ENCODE results near the gene LRPAP1. TPM values are rescaled to one million over a fixed set of nuclear protein-coding genes. Genes with fewer than 3 reads are reported as not detected.

The LRPAP1 gene
- total RNA-seq, 2 experiments from 2014 or later = 73.1 to 76.6 TPM

GRCh38 chr4:3492741-3493719 lies 39.2 kb downstream of the LRPAP1 start:
- no peaks in the 10 kb centered on the region for H3K4me1 Mint-ChIP-seq
- H3K27ac Mint-ChIP-seq = no peak overlapping the region
- peaks cover 4% of the 10 kb centered on the region for H3K27me3 Mint-ChIP-seq
- no peak overlapping the region for H3K4me3 Mint-ChIP-seq
- POLR2A ChIA-PET = no interaction called here
- H3K36me3 Mint-ChIP-seq = no peaks in the 10 kb centered on the region
- ATAC-seq (ENCODE audit: low read depth) = no peak
- no peak for DNase-seq
- H3K9me3 Mint-ChIP-seq = no peaks in the 10 kb centered on the region

GRCh38 chr4:3491681-3492405 lies 40.4 kb downstream of the LRPAP1 start:
- ATAC-seq (ENCODE audit: low read depth) (no peak), DNase-seq (no peak)
- H3K4me3 Mint-ChIP-seq = no peak overlapping the region
- H3K4me1 Mint-ChIP-seq = no peaks in the 10 kb centered on the region
- no peaks in the 10 kb centered on the region for H3K9me3 Mint-ChIP-seq
- no peaks in the 10 kb centered on the region for H3K36me3 Mint-ChIP-seq
- H3K27me3 Mint-ChIP-seq = peaks cover 4% of the 10 kb centered on the region
- H3K27ac Mint-ChIP-seq = no peak overlapping the region
- POLR2A ChIA-PET = no interaction called here

- no peak for DNase-seq
- H3K27me3 Mint-ChIP-seq = peaks cover 3% of the 10 kb centered on the region
- H3K4me3 Mint-ChIP-seq = no peak overlapping the region
- no peaks in the 10 kb centered on the region for H3K9me3 Mint-ChIP-seq
- POLR2A ChIA-PET = no interaction called here
- ATAC-seq (ENCODE audit: low read depth) = peak; percentile 21
- no peaks in the 10 kb centered on the region for H3K36me3 Mint-ChIP-seq
- H3K27ac Mint-ChIP-seq = no peak overlapping the region
- peaks cover 1% of the 10 kb centered on the region for H3K4me1 Mint-ChIP-seq
These were observed 42.7 kb downstream of the LRPAP1 start for GRCh38 chr4:3489451-3489962.

GRCh38 chr4:3488820-3489219 lies 43.4 kb downstream of the LRPAP1 start:
- Mint-ChIP-seq H3K36me3 (no peaks in the 10 kb centered on the region), H3K27ac (no peak overlapping the region), H3K9me3 (no peaks in the 10 kb centered on the region), H3K4me1 (peaks cover 1% of the 10 kb centered on the region), H3K4me3 (no peak overlapping the region), H3K27me3 (peaks cover 3% of the 10 kb centered on the region)
- DNase-seq (no peak), ATAC-seq (ENCODE audit: low read depth) (no peak)
- POLR2A ChIA-PET = no interaction called here

- peaks cover 3% of the 10 kb centered on the region for H3K27me3 Mint-ChIP-seq
- ATAC-seq (ENCODE audit: low read depth) (no peak), DNase-seq (no peak)
- no peaks in the 10 kb centered on the region for H3K36me3 Mint-ChIP-seq
- H3K4me3 Mint-ChIP-seq = no peak overlapping the region
- H3K4me1 Mint-ChIP-seq = peaks cover 1% of the 10 kb centered on the region
- H3K27ac Mint-ChIP-seq = no peak overlapping the region
- no peaks in the 10 kb centered on the region for H3K9me3 Mint-ChIP-seq
- POLR2A ChIA-PET = no interaction called here
These were observed 44.4 kb downstream of the LRPAP1 start for GRCh38 chr4:3487861-3488260.

- H3K36me3 Mint-ChIP-seq = no peaks in the 10 kb centered on the region
- DNase-seq (no peak), ATAC-seq (ENCODE audit: low read depth) (no peak)
- no peaks in the 10 kb centered on the region for H3K9me3 Mint-ChIP-seq
- no peak overlapping the region for H3K4me3 Mint-ChIP-seq
- H3K4me1 Mint-ChIP-seq = peaks cover 1% of the 10 kb centered on the region
- H3K27ac Mint-ChIP-seq = no peak overlapping the region
- peaks cover 5% of the 10 kb centered on the region for H3K27me3 Mint-ChIP-seq
- POLR2A ChIA-PET = no interaction called here
These were observed 45.4 kb downstream of the LRPAP1 start for GRCh38 chr4:3486541-3487540.

- H3K4me3 Mint-ChIP-seq = no peak overlapping the region
- peaks cover 11% of the 10 kb centered on the region for H3K27me3 Mint-ChIP-seq
- POLR2A ChIA-PET = no interaction called here
- DNase-seq = no peak
- peaks cover 1% of the 10 kb centered on the region for H3K4me1 Mint-ChIP-seq
- H3K9me3 Mint-ChIP-seq = no peaks in the 10 kb centered on the region
- H3K27ac Mint-ChIP-seq = no peak overlapping the region
- no peak for ATAC-seq (ENCODE audit: low read depth)
- no peaks in the 10 kb centered on the region for H3K36me3 Mint-ChIP-seq
These were observed 46.2 kb downstream of the LRPAP1 start for GRCh38 chr4:3485886-3486540.

GRCh38 chr4:3485011-3485791 lies 47.0 kb downstream of the LRPAP1 start:
- no peak for DNase-seq
- Mint-ChIP-seq H3K27ac (no peak overlapping the region), H3K9me3 (no peaks in the 10 kb centered on the region), H3K4me3 (no peak overlapping the region), H3K4me1 (peaks cover 1% of the 10 kb centered on the region), H3K27me3 (peaks cover 15% of the 10 kb centered on the region), H3K36me3 (no peaks in the 10 kb centered on the region)
- ATAC-seq (ENCODE audit: low read depth) = no peak
- POLR2A ChIA-PET = no interaction called here

GRCh38 chr4:3484057-3484973 lies 47.9 kb downstream of the LRPAP1 start:
- no peaks in the 10 kb centered on the region for H3K36me3 Mint-ChIP-seq
- DNase-seq (no peak), ATAC-seq (ENCODE audit: low read depth) (no peak)
- H3K4me1 Mint-ChIP-seq = peaks cover 1% of the 10 kb centered on the region
- POLR2A ChIA-PET = no interaction called here
- peaks cover 15% of the 10 kb centered on the region for H3K27me3 Mint-ChIP-seq
- no peak overlapping the region for H3K4me3 Mint-ChIP-seq
- no peaks in the 10 kb centered on the region for H3K9me3 Mint-ChIP-seq
- no peak overlapping the region for H3K27ac Mint-ChIP-seq

GRCh38 chr4:3483471-3483921 lies 48.7 kb downstream of the LRPAP1 start:
- H3K9me3 Mint-ChIP-seq = no peaks in the 10 kb centered on the region
- no peak overlapping the region for H3K27ac Mint-ChIP-seq
- no peak overlapping the region for H3K4me3 Mint-ChIP-seq
- peaks cover 1% of the 10 kb centered on the region for H3K4me1 Mint-ChIP-seq
- DNase-seq (no peak), ATAC-seq (ENCODE audit: low read depth) (no peak)
- POLR2A ChIA-PET = no interaction called here
- peaks cover 15% of the 10 kb centered on the region for H3K27me3 Mint-ChIP-seq
- H3K36me3 Mint-ChIP-seq = no peaks in the 10 kb centered on the region

GRCh38 chr4:3482707-3483106 lies 49.5 kb downstream of the LRPAP1 start:
- DNase-seq = no peak
- H3K4me1 Mint-ChIP-seq = peaks cover 1% of the 10 kb centered on the region
- no peak overlapping the region for H3K27ac Mint-ChIP-seq
- no peaks in the 10 kb centered on the region for H3K36me3 Mint-ChIP-seq
- H3K9me3 Mint-ChIP-seq = no peaks in the 10 kb centered on the region
- no peak overlapping the region for H3K4me3 Mint-ChIP-seq
- POLR2A ChIA-PET = no interaction called here
- ATAC-seq (ENCODE audit: low read depth) = no peak
- peaks cover 15% of the 10 kb centered on the region for H3K27me3 Mint-ChIP-seq
